ENCODE data around the gene ILDR1. TPM values are rescaled to one million over a fixed set of nuclear protein-coding genes. Genes with fewer than 3 reads are reported as not detected.

Gene ILDR1
- total and polyA plus RNA-seq, 10 of the 15 experiments (the other 5 are each of a cell fraction or from before 2014, with no cell fraction given), result 1.3 to 12.0 (median 7.0) TPM

DNA sequence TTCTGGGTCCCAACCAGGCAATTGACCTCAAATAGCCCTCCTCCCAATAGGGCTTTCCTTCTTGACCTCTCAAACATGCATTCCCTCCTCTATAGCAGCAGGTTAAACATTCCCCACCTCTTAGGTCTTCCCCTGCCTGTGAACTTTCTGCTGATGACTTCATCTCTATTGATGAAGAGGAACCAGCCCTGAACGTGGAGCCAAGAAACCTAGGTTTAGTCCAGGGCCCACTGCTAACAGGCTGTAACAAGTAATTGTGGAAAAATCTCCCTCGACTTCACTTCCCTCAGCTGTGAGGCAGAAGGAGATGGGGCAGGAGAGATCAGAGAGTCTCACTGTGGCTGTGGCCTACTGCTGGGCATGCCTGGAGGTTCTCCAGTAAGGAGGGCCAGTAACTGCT, 24.7 kb downstream of the ILDR1 start:
- Histone ChIP-seq H3K4me3 (no peak overlapping the region), H3K79me2 (ENCODE audit: control insufficient read depth, insufficient read depth, low read length) (peaks cover 2% of the 10 kb centered on the region), H3K27me3 (replicated peaks in 1 of 2; ENCODE audit: control insufficient read depth in 2 of 2, insufficient read depth in 2 of 2, low read length in 1 of 2) (no peaks in the 10 kb centered on the region), H2AFZ (ENCODE audit: control insufficient read depth, low read depth, low read length) (no peak overlapping the region), H3K9ac (ENCODE audit: control insufficient read depth, insufficient read depth, low read length) (no peak overlapping the region), H4K20me1 (ENCODE audit: control insufficient read depth, insufficient read depth) (no peaks in the 10 kb centered on the region; the same call in 1 of the 2 replicates), H3K9me3 (replicated peaks; ENCODE audit: control insufficient read depth, insufficient read depth, low read length) (no peaks in the 10 kb centered on the region), H3K4me1 (ENCODE audit: control insufficient read depth, insufficient read depth, low read length) (peaks cover 80% of the 10 kb centered on the region), H3K4me2 (ENCODE audit: control insufficient read depth, insufficient read depth) (peak overlapping the region; percentile 32), H3K27ac (ENCODE audit: control insufficient read depth, insufficient read depth) (peak overlapping the region; percentile 67), H3K36me3 (ENCODE audit: control insufficient read depth in 2 of 2, insufficient read depth in 2 of 2, low read length in 1 of 2) (peaks cover 13 to 27% of the 10 kb centered on the region in 2 experiments)
- in situ Hi-C loops (cut with MboI) (loop anchor here (5.0 kb wide), 1 partner anchor 450 kb away; the partner anchor contains the start of gene POLQ), intact Hi-C loops (cut with micrococcal nuclease; ENCODE audit: unreplicated experiment) (loop anchor here (5.0 to 10.0 kb wide), 5 partner anchors 35 to 450 kb away; partner anchors contain the start of genes CD86, HCLS1 and POLQ)
- DNase-seq (ENCODE audit: low read depth, low spot score) (no peak), FAIRE-seq (no peak), ATAC-seq (peak; percentile 28)
- WGBS (ENCODE audit: insufficient coverage, insufficient replicate concordance, low lambda C conversion rate, missing lambda C conversion rate), result 4% methylated on average over 2 of the region's 2 CpGs
- ChIA-PET SMC1A (ENCODE audit: uncharacterized antibody, unreplicated experiment) (interaction anchor here (1.1 to 28.1 kb wide), 13 partner anchors 8 to 302 kb away, joined by 3 to 882 read pairs (median 13); partner anchors contain the start of genes CD86 and ILDR1), POLR2A (interaction anchor here (0.7 to 9.1 kb wide), 9 partner anchors 14 to 261 kb away, joined by 3 to 120 read pairs (median 5); partner anchors contain the start of gene ILDR1), CTCF (interaction anchor here (0.7 to 4.9 kb wide), 15 partner anchors 14 to 450 kb away, joined by 3 to 73 read pairs (median 10); partner anchors contain the start of genes CD86 and POLQ), RAD21 (ENCODE audit: unreplicated experiment) (interaction anchor here (0.9 to 12.6 kb wide), 19 partner anchors 14 to 261 kb away, joined by 3 to 137 read pairs (median 4); partner anchors contain the start of genes CD86 and ILDR1)
- no TSS peak for BruUV-seq (replicated peaks)
- TF ChIP-seq ZSCAN29 (IDR thresholded peaks at IDR 0.05) (no peak), HDAC6 (IDR thresholded peaks at IDR 0.05; ENCODE audit: unreplicated experiment) (no peak), MXI1 (IDR thresholded peaks at IDR 0.05; ENCODE audit: low read depth, low read length) (no peak), MTA3 (IDR thresholded peaks at IDR 0.05; ENCODE audit: borderline replicate concordance, low read length) (no peak), CBX5 (IDR thresholded peaks at IDR 0.05; ENCODE audit: low read depth) (no peak), KLF5 (IDR thresholded peaks at IDR 0.05; ENCODE audit: partially characterized antibody) (no peak), BMI1 (IDR thresholded peaks at IDR 0.05; ENCODE audit: borderline replicate concordance) (no peak), MTA2 (IDR thresholded peaks at IDR 0.05; ENCODE audit: low read depth) (no peak), FOXK2 (IDR thresholded peaks at IDR 0.05) (no peak), ATF7 (IDR thresholded peaks at IDR 0.05; ENCODE audit: low read depth) (peak; percentile 53; the same call in 1 of the 2 replicates), NR2F1 (conservative IDR thresholded peaks at IDR 0.05) (peak; percentile 37; the same call in 1 of the 2 replicates)
- TF ChIP-seq, protein P1, sequence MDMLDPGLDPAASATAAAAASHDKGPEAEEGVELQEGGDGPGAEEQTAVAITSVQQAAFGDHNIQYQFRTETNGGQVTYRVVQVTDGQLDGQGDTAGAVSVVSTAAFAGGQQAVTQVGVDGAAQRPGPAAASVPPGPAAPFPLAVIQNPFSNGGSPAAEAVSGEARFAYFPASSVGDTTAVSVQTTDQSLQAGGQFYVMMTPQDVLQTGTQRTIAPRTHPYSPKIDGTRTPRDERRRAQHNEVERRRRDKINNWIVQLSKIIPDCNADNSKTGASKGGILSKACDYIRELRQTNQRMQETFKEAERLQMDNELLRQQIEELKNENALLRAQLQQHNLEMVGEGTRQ (IDR thresholded peaks at IDR 0.05; ENCODE audit: borderline replicate concordance, low read depth, low read length), result no peak
- TF ChIP-seq, protein P2, sequence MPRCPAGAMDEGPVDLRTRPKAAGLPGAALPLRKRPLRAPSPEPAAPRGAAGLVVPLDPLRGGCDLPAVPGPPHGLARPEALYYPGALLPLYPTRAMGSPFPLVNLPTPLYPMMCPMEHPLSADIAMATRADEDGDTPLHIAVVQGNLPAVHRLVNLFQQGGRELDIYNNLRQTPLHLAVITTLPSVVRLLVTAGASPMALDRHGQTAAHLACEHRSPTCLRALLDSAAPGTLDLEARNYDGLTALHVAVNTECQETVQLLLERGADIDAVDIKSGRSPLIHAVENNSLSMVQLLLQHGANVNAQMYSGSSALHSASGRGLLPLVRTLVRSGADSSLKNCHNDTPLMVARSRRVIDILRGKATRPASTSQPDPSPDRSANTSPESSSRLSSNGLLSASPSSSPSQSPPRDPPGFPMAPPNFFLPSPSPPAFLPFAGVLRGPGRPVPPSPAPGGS (IDR thresholded peaks at IDR 0.05; ENCODE audit: borderline replicate concordance, insufficient read depth, low read depth, low read length, poor library complexity, severe bottlenecking), result no peak
- TF ChIP-seq, protein P3, sequence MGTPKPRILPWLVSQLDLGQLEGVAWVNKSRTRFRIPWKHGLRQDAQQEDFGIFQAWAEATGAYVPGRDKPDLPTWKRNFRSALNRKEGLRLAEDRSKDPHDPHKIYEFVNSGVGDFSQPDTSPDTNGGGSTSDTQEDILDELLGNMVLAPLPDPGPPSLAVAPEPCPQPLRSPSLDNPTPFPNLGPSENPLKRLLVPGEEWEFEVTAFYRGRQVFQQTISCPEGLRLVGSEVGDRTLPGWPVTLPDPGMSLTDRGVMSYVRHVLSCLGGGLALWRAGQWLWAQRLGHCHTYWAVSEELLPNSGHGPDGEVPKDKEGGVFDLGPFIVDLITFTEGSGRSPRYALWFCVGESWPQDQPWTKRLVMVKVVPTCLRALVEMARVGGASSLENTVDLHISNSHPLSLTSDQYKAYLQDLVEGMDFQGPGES (IDR thresholded peaks at IDR 0.05), result no peak
- TF ChIP-seq, protein P4, sequence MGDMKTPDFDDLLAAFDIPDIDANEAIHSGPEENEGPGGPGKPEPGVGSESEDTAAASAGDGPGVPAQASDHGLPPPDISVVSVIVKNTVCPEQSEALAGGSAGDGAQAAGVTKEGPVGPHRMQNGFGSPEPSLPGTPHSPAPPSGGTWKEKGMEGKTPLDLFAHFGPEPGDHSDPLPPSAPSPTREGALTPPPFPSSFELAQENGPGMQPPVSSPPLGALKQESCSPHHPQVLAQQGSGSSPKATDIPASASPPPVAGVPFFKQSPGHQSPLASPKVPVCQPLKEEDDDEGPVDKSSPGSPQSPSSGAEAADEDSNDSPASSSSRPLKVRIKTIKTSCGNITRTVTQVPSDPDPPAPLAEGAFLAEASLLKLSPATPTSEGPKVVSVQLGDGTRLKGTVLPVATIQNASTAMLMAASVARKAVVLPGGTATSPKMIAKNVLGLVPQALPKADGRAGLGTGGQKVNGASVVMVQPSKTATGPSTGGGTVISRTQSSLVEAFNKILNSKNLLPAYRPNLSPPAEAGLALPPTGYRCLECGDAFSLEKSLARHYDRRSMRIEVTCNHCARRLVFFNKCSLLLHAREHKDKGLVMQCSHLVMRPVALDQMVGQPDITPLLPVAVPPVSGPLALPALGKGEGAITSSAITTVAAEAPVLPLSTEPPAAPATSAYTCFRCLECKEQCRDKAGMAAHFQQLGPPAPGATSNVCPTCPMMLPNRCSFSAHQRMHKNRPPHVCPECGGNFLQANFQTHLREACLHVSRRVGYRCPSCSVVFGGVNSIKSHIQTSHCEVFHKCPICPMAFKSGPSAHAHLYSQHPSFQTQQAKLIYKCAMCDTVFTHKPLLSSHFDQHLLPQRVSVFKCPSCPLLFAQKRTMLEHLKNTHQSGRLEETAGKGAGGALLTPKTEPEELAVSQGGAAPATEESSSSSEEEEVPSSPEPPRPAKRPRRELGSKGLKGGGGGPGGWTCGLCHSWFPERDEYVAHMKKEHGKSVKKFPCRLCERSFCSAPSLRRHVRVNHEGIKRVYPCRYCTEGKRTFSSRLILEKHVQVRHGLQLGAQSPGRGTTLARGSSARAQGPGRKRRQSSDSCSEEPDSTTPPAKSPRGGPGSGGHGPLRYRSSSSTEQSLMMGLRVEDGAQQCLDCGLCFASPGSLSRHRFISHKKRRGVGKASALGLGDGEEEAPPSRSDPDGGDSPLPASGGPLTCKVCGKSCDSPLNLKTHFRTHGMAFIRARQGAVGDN (IDR thresholded peaks at IDR 0.05), result peak; percentile 32; the same call in 1 of the 2 replicates
